ENCODE measurements around the gene GALNT18. TPM values are rescaled to one million over a fixed set of nuclear protein-coding genes. Genes with fewer than 3 reads are reported as not detected.

GALNT18 gene
- total RNA-seq, 2 experiments from 2014 or later, result not detected

DNA sequence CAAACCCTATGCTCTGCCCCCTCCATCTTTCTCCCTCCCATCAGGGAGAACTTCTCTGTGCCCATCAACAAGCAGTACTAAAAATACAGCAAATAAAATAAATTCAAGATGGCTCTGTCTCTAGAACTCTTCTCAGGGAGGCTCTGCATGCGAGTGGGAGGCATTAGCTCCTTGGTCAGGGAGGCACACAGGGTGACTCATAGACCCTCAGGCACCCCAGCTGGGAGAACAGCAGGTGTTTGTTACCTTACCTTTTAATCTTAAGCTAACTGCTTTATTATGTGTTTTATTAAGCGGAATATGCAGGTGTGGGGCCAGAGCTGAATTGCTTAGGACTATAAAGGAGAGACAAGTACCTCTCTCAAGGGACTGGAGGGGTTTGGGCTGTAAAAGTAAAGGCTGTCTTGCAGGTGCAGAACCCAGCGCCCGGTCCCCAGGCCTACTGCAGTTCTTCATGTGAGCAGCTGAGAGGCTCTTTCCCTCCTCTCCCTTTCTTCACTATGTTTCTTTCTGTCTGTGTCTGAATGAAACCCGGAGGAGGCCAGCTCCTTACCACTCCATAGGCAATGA, 289.6 kb downstream of the GALNT18 start:
- no peak for DNase-seq (ENCODE audit: low spot score)
- Histone ChIP-seq H3K36me3 (ENCODE audit: insufficient read depth, low read length) (no peaks in the 10 kb centered on the region), H2AFZ (ENCODE audit: low read length) (no peak overlapping the region), H3K9me3 (ENCODE audit: low read length) (no peaks in the 10 kb centered on the region), H3K4me3 (ENCODE audit: low read depth, low read length, poor library complexity, severe bottlenecking) (no peak overlapping the region), H3K4me1 (ENCODE audit: insufficient read depth, low read length, poor library complexity, severe bottlenecking) (no peaks in the 10 kb centered on the region), H3K9me2 (ENCODE audit: insufficient read depth, low read length) (no peaks in the 10 kb centered on the region), H3K79me2 (ENCODE audit: insufficient read depth, low read depth, low read length) (no peaks in the 10 kb centered on the region), H4K20me1 (ENCODE audit: insufficient read depth, low read length) (no peaks in the 10 kb centered on the region), H3K27ac (ENCODE audit: low read depth, low read length, poor library complexity, severe bottlenecking) (no peak overlapping the region), H3K4me2 (ENCODE audit: low read length) (no peak overlapping the region)
- BruUV-seq (replicated peaks), result no TSS peak
- ChIA-PET CTCF (ENCODE audit: unreplicated experiment) (no interaction called here), POLR2A (interaction anchor here (0.6 kb wide), 1 partner anchor 127 kb away, joined by 3 read pairs; no protein-coding TSS in a partner anchor)
- intact Hi-C loops (cut with micrococcal nuclease; ENCODE audit: unreplicated experiment), result no loop called here
- TF ChIP-seq EZH2phosphoT487 (IDR thresholded peaks at IDR 0.05; ENCODE audit: borderline replicate concordance, low read depth, low read length), result no peak
- TF ChIP-seq, protein P1, sequence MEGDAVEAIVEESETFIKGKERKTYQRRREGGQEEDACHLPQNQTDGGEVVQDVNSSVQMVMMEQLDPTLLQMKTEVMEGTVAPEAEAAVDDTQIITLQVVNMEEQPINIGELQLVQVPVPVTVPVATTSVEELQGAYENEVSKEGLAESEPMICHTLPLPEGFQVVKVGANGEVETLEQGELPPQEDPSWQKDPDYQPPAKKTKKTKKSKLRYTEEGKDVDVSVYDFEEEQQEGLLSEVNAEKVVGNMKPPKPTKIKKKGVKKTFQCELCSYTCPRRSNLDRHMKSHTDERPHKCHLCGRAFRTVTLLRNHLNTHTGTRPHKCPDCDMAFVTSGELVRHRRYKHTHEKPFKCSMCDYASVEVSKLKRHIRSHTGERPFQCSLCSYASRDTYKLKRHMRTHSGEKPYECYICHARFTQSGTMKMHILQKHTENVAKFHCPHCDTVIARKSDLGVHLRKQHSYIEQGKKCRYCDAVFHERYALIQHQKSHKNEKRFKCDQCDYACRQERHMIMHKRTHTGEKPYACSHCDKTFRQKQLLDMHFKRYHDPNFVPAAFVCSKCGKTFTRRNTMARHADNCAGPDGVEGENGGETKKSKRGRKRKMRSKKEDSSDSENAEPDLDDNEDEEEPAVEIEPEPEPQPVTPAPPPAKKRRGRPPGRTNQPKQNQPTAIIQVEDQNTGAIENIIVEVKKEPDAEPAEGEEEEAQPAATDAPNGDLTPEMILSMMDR (conservative IDR thresholded peaks at IDR 0.05; ENCODE audit: low read length), result no peak

DNA sequence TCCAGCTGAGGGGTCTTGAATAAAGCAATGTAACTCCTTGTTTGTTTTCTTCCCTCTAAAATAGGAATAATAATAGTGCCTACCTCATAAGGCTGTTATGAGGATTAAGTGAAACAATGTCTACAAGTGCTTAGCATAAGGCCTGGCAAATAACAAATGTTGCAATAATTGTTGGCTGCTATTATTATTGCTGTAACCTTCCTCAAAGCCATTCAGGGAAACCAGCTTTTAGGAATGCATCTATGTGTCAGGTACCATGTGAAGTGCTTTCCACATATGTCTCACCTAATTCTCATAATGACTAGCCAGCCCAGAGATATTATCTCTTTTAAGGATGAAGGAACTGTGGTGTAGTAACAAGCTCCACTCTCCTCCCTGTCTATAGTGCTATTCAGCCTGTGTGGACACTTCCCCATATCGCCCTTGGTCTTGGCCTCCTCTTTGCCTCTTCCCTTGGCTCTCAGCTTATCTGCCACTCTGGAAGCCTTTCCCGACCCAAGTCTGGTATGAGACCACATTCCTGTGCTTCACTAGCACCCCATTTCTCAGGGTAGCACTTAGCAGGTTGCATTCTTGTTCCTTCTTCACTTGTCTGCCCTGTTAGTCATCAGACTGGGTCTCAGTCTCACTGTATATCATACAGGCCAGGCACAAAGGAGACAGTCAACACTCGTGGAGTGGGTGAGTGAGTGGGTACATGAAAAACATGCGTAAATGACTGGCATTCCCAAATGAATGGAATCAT, 292.6 kb downstream of the GALNT18 start:
- Histone ChIP-seq H3K27ac (ENCODE audit: low read depth, low read length, poor library complexity, severe bottlenecking) (no peak overlapping the region), H4K20me1 (ENCODE audit: insufficient read depth, low read length) (no peaks in the 10 kb centered on the region), H3K4me2 (ENCODE audit: low read length) (no peak overlapping the region), H3K9me2 (ENCODE audit: insufficient read depth, low read length) (no peaks in the 10 kb centered on the region), H3K79me2 (ENCODE audit: insufficient read depth, low read depth, low read length) (no peaks in the 10 kb centered on the region), H2AFZ (ENCODE audit: low read length) (no peak overlapping the region), H3K4me1 (ENCODE audit: insufficient read depth, low read length, poor library complexity, severe bottlenecking) (no peaks in the 10 kb centered on the region), H3K9me3 (ENCODE audit: low read length) (no peaks in the 10 kb centered on the region), H3K36me3 (ENCODE audit: insufficient read depth, low read length) (no peaks in the 10 kb centered on the region), H3K4me3 (ENCODE audit: low read depth, low read length, poor library complexity, severe bottlenecking) (no peak overlapping the region)
- TF ChIP-seq EZH2phosphoT487 (IDR thresholded peaks at IDR 0.05; ENCODE audit: borderline replicate concordance, low read depth, low read length), result no peak
- BruUV-seq (replicated peaks), result no TSS peak
- no peak for DNase-seq (ENCODE audit: low spot score)
- intact Hi-C loops (cut with micrococcal nuclease; ENCODE audit: unreplicated experiment), result no loop called here
- ChIA-PET POLR2A (no interaction called here), CTCF (ENCODE audit: unreplicated experiment) (no interaction called here)

DNA sequence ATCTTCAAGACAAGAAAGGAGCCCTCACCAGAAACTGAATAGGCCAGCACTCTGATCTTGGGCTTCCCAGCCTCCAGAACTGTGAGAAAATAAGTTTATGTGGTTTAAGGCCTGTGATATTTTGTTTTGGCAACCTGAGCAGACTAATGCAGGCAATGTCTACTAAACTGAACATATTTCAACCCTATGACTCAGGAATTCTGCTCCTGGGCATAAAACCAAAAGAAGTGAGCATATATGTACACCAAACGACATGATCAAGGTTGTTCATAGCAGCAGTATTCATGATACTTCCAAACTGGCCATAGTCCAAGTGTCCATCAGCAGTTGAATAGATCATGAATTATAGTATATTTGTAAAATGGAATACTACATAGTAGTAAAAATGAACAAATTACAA, 297.7 kb downstream of the GALNT18 start:
- CTCF ChIA-PET (ENCODE audit: unreplicated experiment), result no interaction called here
- BruUV-seq (replicated peaks), result no TSS peak
- TF ChIP-seq, protein P1 (conservative IDR thresholded peaks at IDR 0.05; ENCODE audit: low read length), result no peak
- TF ChIP-seq EZH2phosphoT487 (IDR thresholded peaks at IDR 0.05; ENCODE audit: borderline replicate concordance, low read depth, low read length), result no peak
- H3K27ac ChIP-seq (ENCODE audit: low read depth, low read length, poor library complexity, severe bottlenecking), result no peak overlapping the region
- H3K4me3 ChIP-seq (ENCODE audit: low read depth, low read length, poor library complexity, severe bottlenecking), result no peak overlapping the region
- no peaks in the 10 kb centered on the region for H3K9me3 ChIP-seq (ENCODE audit: low read length)
- H4K20me1 ChIP-seq (ENCODE audit: insufficient read depth, low read length), result no peaks in the 10 kb centered on the region
- no peaks in the 10 kb centered on the region for H3K79me2 ChIP-seq (ENCODE audit: insufficient read depth, low read depth, low read length)
- no peak overlapping the region for H2AFZ ChIP-seq (ENCODE audit: low read length)
- no peak overlapping the region for H3K4me2 ChIP-seq (ENCODE audit: low read length)
- no peaks in the 10 kb centered on the region for H3K9me2 ChIP-seq (ENCODE audit: insufficient read depth, low read length)
- intact Hi-C loops (cut with micrococcal nuclease; ENCODE audit: unreplicated experiment), result no loop called here
- POLR2A ChIA-PET, result interaction anchor here (0.7 kb wide), 1 partner anchor 33 kb away, joined by 3 read pairs; no protein-coding TSS in a partner anchor
- H3K4me1 ChIP-seq (ENCODE audit: insufficient read depth, low read length, poor library complexity, severe bottlenecking), result no peaks in the 10 kb centered on the region
- H3K36me3 ChIP-seq (ENCODE audit: insufficient read depth, low read length), result no peaks in the 10 kb centered on the region
- DNase-seq (ENCODE audit: low spot score), result no peak

Data from OCI-LY7 (cell line).